ENCODE results near the gene CCNL1. TPM values are rescaled to one million over a fixed set of nuclear protein-coding genes. Genes with fewer than 3 reads are reported as not detected.

CCNL1 gene
- total and polyA plus RNA-seq, 2 of the 4 experiments (the other 2 are of a cell fraction), result 60.9 to 83.3 TPM

- Histone ChIP-seq H3K4ac (ENCODE audit: low read depth, low read length) (no peak overlapping the region), H3K4me1 (ENCODE audit: control insufficient read depth, insufficient read depth, low read length) (no peaks in the 10 kb centered on the region), H3K4me3 (ENCODE audit: insufficient read depth, low read depth, low read length) (no peak overlapping the region), H4K91ac (ENCODE audit: insufficient read depth, low read depth, low read length) (no peak overlapping the region), H3K56ac (ENCODE audit: extremely low read depth, insufficient read depth, low read length) (no peak overlapping the region), H3K9me1 (ENCODE audit: insufficient read depth, low read length) (no peaks in the 10 kb centered on the region), H2BK5ac (ENCODE audit: low read depth, low read length, poor library complexity, severe bottlenecking) (no peak overlapping the region), H2BK120ac (ENCODE audit: low read depth, low read length) (no peak overlapping the region), H2BK15ac (ENCODE audit: low read depth, low read length) (no peak overlapping the region), H3K27ac (ENCODE audit: insufficient read depth, low read length) (no peak overlapping the region), H3K9ac (ENCODE audit: low read depth, low read length) (no peak overlapping the region), H3K4me2 (ENCODE audit: low read depth, low read length) (no peak overlapping the region), H3K36me3 (ENCODE audit: control insufficient read depth, insufficient read depth, low read length) (peaks cover 4% of the 10 kb centered on the region; the same call in 1 of the 2 replicates), H4K8ac (ENCODE audit: low read depth in 2 of 2, low read length in 2 of 2) (no peak overlapping the region), H3K79me1 (ENCODE audit: low read depth in 1 of 2, low read length in 2 of 2) (no peaks in the 10 kb centered on the region), H3K9me3 (ENCODE audit: control insufficient read depth, insufficient read depth, low read length) (peaks cover 23% of the 10 kb centered on the region), H3K27me3 (ENCODE audit: control insufficient read depth, insufficient read depth, low read length) (no peaks in the 10 kb centered on the region), H2BK20ac (ENCODE audit: low read depth, low read length) (no peak overlapping the region), H4K20me1 (ENCODE audit: insufficient read depth, low read length) (no peaks in the 10 kb centered on the region), H2AFZ (replicated peaks; ENCODE audit: low read length, poor library complexity) (no peak overlapping the region), H3K23ac (ENCODE audit: low read depth, low read length) (no peak overlapping the region), H4K5ac (ENCODE audit: low read depth, low read length) (no peak overlapping the region), H2AK5ac (ENCODE audit: low read depth, low read length) (no peak overlapping the region), H2AK9ac (replicated peaks; ENCODE audit: low read depth, low read length, poor library complexity) (no peak overlapping the region), H3K18ac (ENCODE audit: low read depth, low read length) (no peak overlapping the region), H3K14ac (replicated peaks; ENCODE audit: low read depth, low read length) (no peak overlapping the region)
- dilution Hi-C loops (cut with HindIII; ENCODE audit: low sequenced_read_pairs, unreplicated experiment) (no loop called here), intact Hi-C loops (cut with micrococcal nuclease) (no loop called here), in situ Hi-C loops (cut with MboI; ENCODE audit: low sequenced_read_pairs) (no loop called here)
- TF ChIP-seq RCOR1 (IDR thresholded peaks at IDR 0.05; ENCODE audit: insufficient replicate concordance, low read length) (no peak), MAZ (IDR thresholded peaks at IDR 0.05; ENCODE audit: borderline replicate concordance, low read depth, low read length) (no peak), FOS (IDR thresholded peaks at IDR 0.05; ENCODE audit: low read depth, low read length) (no peak), MXI1 (IDR thresholded peaks at IDR 0.05; ENCODE audit: borderline replicate concordance, low read depth, low read length) (no peak), CHD1 (IDR thresholded peaks at IDR 0.05; ENCODE audit: low read depth, low read length) (no peak), CTCF (conservative IDR thresholded peaks at IDR 0.05; ENCODE audit: low read depth, low read length) (no peak), BHLHE40 (IDR thresholded peaks at IDR 0.05; ENCODE audit: low read depth, low read length) (no peak), NFE2L2 (IDR thresholded peaks at IDR 0.05; ENCODE audit: low read depth, low read length) (no peak), CEBPB (IDR thresholded peaks at IDR 0.05; ENCODE audit: low read depth, low read length) (no peak)
- TF ChIP-seq, protein P1, sequence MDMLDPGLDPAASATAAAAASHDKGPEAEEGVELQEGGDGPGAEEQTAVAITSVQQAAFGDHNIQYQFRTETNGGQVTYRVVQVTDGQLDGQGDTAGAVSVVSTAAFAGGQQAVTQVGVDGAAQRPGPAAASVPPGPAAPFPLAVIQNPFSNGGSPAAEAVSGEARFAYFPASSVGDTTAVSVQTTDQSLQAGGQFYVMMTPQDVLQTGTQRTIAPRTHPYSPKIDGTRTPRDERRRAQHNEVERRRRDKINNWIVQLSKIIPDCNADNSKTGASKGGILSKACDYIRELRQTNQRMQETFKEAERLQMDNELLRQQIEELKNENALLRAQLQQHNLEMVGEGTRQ (IDR thresholded peaks at IDR 0.05; ENCODE audit: low read depth, low read length), result no peak
- CTCF ChIA-PET, result interaction anchor here (1.3 kb wide), 1 partner anchor 382 kb away, joined by 3 read pairs; no protein-coding TSS in a partner anchor
- no CpG with 5 or more reads among the region's 2 CpGs for WGBS, 2 experiments (ENCODE audit: extremely low coverage in 2 of 2, insufficient read length in 1 of 2)
- no TSS peak for BruUV-seq (replicated peaks)
- POLR2A ChIA-PET (ENCODE audit: unreplicated experiment), result no interaction called here
- ATAC-seq (ENCODE audit: low read depth) (no peak), DNase-seq (no peak)
These were observed 30.5 kb upstream of the CCNL1 start for GRCh38 chr3:157190380-157190872.

All from IMR-90 (cell line).